HUDEP-2 (cell line): Measurements from ENCODE around the gene CENPX.
A peak's percentile ranks its signal among the peaks of the same experiment; 100 is the strongest.

ENCODE experiments used
- DNase-seq, 76 experiments: peaks; one replicate each; lab custom pipeline; 2025; ENCODE audit not compliant: unreplicated experiment in 76 of 76; lab: John Stamatoyannopoulos, UW

CENPX gene

DNA sequence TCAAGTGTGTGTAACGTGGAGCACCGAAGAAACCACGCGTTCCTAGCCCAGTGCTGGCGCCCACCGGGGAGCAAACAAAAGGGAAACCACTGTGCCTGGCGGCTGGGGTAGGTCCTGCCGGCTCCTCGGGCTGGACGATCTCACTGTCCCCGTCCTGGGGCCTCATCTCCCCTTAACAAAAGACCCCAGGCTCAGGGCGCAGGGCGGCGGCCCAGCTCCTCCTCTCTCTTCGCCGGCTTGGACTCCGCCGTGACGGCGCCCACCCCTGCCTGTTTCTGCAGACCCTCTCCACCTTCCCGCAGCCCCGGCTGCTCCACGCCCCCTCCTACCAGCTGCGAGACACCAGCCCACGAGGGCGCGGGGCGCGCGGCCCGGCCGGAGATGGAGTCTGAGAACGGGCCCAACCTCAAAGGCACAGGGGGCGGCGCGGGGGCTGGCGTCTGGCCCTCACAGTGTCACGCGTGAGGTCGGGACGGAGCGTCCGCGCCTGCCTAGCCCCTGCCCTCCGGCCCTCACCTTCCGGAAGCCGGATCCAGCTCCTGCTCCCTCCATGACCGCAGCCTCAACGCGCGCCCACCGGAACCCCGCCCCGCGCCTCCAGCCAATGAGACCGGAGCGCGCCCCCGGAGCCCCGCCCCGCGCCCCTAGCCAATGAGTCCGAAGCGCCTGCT, at the start of gene CENPX:
CENPX (minus strand) TSS at position 569 of the 671 bp plus-strand sequence; CDS start at position 552, 17 bp downstream.
- no peak for DNase-seq

DNA sequence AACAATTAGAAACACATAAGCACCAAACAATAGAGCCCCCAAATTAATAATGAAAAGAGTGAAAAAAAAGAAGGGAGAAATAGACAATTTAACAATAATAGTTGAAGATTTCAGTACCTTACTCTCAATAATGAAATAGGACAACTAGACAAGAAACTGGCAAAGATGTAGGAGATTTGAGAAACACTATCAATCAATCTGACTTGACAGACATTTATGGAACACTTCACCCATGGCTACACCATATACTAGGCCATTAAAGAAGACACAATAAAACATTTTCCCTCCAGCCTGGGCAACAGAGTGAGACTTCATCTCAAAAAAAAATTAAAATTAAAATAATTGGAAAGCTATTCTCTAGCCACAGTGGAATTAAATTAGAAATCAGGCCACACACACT, 47.9 kb upstream of the CENPX start:
- DNase-seq, result no peak

DNA sequence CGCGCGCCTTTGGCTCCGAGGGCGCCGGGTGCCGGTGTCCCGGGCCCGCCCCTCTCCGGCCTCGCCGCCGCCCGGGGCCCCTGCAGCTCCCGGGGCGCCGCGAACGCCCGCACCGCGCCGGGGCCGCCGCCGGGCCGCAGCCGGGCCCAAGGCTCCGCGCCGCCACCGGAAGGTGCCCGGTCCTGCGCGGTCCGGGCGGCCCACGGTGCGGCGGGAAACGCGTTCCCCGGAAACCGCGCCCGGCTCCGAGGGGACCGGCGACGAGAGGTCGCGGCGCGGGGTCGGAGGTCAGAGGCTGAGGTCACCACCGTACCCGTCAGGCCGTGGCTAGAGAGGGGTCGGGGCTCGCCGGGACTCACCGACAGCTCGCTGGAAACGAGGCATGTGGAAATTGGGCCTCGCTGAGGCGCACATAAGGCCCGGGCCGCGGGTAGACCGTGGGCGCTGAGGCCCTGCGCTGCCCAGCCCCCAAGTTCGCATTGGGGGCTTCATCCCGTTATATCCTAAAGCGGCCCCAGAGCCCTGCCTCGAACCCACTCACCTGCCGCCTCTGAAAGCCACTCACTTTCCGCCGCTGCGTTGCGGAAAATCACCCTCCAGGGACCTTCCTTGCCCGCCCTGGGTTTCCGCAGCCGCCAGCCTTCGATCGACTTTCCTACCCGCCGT, 43.1 kb upstream of the CENPX start, which contains the start of gene DUS1L:
DUS1L (minus strand) TSS at position 167 of the 666 bp plus-strand sequence. CDS start 745 bp downstream, outside the sequence.
- DNase-seq, result peak in 57 of 76 experiments; percentile 4 to 71 (median 40)

DNA sequence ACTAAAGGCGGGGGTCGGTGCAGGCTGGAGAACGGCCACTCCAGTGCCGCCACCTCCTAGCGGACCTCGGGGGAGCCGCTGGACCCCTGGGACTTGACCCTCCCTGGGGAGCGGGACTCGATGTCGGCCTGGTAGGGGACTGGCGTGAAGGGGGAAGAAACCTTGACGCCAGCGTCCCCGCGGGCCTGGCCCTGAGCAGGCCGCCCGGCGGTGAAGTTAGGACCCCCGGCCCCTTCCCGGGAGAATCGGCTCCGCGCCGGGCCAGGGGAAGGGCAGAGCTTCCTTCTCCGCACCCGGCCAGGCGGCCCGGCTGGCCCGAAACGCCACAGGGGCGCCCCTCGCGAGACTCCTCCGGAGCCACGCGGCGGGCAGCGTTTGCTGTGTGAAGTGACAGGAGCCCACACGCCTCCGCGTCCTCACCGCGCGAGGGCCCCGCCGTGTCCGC, 42.5 kb upstream of the CENPX start:
- DNase-seq, result peak in 1 of 76 experiments; percentile 29

DNA sequence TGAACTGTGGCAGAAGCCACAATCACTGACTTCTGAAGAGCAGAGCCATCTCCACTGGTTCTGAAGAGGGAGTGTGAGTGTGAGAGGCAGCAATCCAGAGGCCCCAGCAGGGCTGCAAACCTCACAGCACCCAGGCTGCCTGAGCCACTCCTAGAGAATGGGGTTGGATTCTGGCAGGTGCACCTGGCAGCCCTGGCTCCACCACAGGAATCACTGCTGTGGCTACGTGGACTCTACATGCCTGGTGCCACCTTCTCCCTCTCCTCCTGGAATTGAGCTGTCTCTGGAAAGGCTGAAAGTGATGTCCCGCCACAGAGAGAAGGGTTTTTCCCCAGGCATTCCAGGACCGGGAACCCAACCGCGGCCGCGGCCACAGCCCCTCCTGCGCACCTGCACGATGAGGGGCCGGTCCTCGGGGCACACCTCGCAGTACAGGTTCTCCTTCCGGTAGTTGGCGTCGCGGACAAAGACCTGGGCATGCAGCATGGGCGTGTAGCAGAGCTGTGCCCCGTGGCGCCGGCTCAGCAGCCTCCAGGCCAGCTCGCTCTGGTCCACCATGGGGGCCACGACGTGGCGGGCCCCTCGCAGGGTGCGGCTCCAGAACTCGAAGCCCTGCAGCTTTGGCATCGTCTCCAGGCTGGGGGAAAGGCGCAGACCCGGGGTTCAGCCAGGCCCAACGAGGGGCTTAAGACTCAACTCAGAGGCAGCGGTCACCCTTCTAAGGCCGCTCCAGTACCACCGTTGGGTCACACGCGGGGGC, 41.9 kb upstream of the CENPX start:
- DNase-seq, result no peak

DNA sequence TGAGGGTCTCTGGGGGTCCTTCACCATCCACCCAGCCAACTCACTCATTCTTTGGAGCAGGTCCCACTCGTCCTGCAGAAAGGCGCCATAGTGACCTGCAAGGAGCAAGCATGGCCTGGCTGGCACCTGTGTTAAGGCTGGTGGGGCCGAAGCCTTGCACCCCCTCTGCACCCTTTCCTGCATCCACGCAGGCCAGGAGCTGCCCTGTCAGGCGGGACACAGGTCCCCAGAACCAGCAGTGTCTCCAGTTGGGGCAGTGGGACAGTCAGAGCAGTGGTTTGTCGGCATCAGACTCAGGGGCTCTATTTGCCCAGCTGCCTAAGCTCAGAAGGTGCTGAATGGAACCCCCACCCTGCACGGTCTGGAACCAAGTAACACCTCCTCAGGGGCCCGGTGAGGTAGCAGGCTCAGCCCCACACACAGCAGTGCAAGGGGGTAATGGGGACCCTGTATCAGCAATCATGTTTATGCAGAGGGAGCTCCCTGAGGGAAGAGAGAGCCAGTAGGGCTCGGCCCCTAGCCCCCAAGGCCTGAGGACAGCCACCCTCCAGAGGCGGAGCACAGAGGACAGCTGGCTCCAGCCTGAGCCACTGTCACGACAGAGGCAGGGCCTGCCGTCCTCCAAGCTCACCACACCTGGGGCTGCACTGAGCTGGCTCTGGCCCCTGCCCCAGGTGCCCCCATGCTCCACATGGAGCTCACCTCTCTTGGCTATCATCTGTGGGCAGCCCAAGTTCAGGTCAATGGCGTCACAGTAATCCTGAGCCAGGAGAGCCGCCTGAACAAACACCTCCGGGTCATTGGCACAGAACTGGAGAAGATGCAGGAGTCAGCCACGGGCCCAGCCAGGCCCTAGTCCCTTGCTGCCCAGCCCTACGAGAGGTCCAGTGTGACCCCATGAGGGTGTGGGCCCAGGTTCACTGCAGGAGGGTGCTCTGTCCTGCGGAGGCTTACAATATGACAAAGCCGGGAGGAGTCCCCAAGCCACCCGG, 41.0 kb upstream of the CENPX start:
- DNase-seq, result no peak

DNA sequence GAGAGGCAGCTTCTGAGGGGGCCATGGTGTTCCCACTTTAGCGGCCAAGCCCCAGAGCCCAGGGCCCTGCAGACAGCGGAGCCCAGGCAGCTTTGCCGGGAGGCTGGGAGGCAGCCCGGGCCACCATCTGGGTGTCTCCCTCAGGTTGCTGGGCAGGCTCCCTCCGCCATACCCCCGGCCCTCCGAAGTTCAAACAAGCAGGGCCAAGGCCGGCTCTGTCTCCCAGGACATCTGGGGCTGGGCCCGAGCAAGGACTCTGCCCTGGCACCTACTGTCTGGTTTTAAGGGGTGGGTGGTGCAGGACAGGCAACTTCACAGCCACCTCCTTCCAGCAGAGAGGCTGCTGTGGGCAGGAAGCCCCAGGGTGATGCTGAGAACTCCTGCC, 40.3 kb upstream of the CENPX start:
- DNase-seq, result no peak

DNA sequence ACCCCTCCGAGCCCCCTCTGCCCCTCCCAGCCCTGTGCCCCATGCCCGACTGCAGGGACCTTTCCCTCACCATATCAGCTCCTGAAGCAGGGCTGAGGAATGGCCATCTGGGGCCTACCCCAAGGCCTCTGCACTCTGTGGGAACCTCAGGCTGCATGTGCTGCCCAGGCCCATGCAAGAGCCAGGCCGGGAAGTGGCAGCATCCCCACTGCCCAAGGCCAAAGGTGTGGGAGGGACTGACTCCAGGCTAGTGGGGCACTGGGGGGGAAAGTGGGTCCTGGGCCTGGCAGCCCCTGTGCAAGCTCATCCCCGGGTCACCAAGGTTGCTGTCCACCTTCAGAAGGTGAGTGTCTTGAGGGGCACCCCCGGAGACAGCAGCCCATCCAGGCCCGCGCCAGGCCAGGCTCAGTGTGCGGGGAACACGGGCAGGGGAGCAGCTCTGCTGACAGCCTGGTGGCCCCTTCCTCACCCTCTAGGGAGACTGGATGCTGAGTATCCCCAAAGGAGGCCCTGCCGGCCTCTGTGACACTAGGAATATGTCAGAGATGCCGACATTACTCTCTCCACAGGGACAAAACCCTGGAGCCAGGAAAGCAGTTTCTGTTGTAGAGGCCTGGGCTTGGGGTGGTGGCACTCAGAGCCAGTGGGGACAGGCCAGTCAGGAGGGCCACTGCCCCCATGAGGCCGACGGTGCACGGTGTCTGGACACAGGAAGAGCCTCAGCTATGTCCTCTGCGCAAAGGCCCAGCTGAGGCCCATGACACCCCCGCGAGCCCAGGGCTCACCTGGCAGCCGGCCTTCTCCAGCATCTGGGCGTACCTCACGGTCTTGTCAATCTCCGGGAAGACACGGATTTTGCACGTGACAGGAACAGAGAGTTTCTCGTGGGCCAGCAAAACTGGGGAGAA, 39.7 kb upstream of the CENPX start:
- DNase-seq, result no peak

DNA sequence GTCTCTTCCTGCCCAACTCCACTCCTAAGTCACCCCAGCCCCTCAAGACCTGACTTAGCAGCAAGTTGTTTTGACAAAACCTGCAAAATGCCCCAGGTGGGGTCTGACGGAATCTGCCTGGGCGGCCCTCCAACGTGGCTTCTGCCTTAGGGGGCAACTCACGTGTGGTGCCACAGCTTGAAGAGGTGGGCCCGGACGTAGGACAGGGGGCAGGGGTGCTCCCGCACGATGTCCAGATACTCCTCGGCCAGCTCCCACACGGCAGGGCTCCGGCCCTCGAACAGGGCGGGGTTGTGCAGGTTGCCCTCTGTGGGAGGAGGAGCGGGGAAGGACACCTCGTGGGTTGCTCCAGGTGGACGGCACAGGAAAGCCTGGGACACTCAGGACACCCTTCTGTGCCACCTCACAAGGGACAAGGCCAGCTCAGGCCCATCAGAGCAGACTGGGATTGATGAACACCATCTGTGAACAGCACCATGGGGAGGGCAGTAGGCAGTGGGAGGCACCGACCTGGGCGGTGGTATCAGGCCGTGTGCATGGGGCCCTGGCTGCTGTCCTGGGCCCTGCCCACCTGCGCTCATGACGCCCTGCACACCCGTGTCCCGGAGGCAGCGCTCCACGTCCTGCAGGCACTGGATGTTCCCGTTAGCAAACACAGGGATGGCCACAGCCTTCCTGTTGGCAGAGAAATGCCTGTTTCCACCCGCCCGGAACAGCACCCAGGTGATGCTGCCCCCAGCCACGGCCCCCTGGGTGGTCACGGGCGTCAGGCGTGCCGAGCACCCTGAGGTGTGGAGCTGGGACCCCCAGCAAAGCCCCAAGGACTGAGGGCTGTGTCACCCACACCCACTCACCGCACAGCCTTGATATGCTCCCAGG, 38.6 kb upstream of the CENPX start:
- no peak for DNase-seq

DNA sequence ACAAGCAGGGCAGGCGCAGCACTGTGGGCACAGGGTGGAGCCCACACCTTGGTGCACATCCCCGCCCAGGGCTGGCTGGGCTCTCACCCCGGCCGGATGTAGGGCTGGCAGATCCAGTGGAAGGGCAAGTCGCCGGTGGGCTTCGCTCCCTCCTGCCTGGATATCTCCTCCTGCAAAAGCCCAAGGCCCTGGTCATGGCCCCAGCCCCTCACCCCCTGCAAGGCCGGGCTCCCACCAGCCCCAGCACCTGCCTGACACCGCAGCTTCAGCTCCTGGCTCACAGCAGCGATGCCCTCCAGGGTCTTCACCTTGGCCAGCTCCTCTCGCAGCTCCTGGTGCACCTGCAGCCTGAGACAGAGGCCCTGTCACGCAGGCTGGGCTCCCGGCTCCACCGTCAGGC, 37.9 kb upstream of the CENPX start:
- no peak for DNase-seq

DNA sequence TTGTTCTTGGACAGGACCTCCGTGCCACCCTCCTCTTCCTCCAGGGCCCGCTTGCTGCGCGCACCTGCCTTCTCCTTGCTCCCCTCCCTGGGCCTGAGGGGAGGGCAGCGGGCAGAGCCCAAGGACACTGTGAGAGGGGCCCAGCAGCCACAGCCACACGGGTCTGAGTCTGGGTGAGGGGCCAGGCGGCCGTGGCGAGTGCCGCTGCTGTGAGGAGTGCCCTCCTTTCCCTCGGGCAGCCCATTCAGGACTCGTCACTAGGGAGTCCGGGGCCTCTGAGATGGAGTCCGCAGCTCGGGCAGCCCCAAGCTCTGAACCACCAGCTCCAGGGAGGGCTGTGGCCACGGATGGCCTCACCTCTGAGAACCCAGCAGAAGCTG, 37.3 kb upstream of the CENPX start:
- no peak for DNase-seq

DNA sequence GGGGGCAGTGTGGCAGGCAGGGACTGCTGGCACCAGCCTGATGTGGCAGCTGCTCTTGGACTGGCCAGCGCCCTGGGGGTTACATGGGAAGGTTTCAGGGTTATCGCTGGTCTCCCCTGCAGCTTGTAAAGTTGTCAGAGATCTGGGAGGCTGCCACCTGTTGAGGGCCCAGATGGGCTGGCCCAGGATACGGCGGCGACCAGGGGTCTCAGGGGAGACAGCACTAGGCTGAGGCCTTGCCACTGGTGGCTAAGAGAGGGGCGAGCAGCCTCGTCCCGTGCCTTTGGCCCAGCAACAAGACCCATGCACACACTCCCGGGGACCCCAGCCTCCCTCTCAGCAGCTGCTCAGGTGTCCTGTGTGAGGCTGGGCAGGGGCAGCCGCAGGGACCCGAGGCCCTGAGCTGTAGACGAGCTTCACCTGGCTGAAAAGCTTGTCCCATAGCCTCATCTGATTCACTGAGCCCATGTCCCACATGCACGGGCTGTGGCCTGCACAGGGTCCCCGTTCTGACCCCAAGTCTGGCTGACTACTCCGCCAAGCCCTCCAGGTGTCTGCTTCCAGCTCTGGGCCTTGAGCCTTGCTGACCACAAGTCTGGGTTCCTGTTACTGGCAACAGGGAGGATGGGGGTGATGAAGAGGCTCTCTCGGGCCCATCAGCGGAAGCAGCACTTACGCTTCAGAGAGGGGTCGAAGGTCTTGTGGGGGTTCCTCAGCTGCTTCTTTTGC, 36.8 kb upstream of the CENPX start:
- no peak for DNase-seq

DNA sequence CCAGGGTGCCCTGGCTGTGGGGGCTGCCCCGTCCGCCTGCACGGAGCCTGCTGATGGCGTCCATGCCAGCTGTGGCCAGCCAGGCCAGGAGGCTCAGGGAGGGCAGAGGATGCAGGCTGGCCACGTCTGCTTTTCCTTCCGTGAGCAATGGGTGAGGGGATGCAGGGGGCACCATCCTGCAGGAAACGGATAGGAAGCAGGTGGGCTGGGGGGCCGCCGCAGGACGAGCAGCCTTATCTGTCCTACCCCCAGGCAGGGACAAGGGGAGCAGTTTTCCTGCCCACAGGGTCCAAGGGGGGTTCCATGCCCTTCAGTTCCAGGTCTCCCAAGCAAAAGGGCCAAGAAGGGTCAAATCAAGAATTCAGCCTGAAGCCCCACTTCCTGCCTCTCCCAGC, 36.2 kb upstream of the CENPX start:
- DNase-seq, result no peak

DNA sequence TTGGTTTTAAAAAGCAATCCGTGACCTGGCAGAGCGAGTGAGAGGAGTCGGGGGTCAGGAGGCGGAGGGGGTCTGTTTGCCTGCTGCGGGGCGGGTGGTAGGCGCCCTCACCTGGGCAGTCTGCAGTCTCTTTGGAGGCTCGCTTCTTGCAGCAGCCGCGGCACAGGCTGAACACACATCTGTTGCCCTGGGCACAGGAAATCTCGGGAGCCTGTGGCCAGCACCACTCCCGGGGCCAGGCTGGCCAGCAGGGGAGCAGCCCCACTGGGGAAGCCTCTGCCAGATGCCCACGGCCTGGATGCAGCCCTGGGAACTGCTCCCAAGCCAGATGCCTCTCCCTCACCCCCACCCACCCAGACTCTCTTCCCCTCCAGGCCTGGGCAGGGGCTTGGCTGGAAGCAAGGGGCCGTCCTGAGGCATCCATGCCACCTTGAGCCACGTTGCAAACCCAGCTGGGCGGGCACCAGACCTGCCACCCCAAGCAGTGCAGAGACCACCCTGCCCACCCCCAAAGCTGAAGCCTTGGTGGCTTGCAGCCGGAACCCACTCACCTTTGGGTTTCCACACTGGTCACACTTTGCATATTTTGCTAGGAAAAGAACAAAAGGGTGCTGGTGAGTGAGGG, 35.7 kb upstream of the CENPX start:
- DNase-seq, result no peak

DNA sequence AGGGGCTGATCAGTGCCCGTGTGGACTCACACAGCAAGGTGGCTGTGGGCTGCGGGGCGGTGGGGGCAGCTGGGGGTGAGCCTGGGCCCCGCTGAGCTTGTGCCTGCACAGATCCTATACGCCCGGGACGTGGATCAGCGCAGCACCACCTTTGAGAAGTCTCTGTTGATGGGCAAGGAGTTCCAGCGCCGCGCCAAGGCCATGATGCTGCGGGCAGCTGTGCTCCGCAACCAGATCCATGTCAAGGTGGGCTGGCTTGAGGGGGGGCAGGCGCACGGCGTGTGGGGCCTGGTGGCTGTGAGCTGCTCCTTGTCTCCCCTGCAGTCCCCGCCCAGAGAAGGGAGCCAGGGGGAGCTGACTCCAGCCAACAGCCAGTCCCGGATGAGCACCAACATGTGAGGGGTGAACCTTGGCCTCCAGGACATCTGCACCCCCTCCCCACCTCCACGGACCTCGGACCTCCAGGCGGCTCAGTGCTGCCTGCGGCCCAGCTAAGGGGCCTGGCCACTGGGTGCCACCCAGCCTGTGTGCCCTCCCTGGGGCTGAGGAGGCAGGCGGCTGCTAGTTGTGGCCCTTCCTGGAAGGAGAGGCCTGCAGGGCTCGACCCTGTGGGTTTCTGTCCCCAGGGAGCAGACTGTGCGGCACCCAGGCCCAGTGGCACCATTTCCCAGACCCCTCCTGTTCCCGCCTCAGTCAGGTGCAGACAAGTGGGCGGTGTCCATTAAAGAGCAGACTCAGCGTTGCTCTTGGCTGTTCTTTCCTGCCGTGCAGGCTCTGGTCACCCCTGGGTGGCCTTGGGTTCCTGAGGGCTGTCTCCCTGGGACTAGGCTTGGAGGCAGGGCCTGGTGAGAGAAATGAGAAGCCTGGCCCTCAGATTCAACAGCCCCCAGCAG, 34.3 kb upstream of the CENPX start:
- no peak for DNase-seq

DNA sequence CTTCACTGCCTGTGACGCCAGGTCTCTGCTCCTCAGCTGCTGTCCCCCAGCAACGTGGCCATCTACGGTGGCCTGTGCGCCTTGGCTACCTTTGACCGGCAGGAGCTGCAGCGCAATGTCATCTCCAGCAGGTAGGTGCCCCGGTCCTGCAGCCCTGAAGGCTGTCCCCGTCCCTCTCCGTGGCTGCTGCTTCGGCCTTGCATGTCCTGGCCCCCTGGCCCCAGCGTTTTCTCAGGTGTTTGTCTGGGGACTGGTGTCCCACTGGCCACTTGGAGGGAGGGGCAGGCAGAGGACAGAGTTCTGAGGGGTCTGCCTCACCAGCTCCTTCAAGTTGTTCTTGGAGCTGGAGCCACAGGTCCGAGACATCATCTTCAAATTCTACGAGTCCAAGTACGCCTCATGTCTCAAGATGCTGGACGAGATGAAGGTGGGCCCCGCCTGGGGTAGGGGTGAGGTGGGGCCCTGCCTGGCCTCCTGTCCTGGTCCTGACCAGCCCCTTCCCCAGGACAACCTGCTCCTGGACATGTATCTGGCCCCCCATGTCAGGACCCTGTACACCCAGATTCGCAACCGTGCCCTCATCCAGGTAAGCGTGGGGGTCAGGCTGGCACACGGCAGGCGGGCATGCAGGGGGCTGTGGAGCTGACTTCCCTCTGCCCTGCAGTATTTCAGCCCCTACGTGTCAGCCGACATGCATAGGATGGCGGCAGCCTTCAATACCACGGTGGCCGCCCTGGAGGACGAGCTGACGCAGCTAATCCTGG, 33.5 kb upstream of the CENPX start:
- DNase-seq, result no peak
